HS-27A (cell line): ENCODE results near the gene TEN1.
"Not testable (repeated sequence)": the region's sequence is repeated elsewhere in the genome, so short reads cannot be mapped to it uniquely, and the experiment has no call there.

ENCODE experiments used
- DNase-seq: peaks from one replicate; pipeline ENCODE4 v3.0.0-alpha.2; 2012; ENCODE audit warnings: low read depth, missing footprints

TEN1 gene, protein sequence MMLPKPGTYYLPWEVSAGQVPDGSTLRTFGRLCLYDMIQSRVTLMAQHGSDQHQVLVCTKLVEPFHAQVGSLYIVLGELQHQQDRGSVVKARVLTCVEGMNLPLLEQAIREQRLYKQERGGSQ

GRCh38 chr17:75978938-75979704 lies at the start of gene TEN1, which contains the start of gene ACOX1:
Gene TEN1, plus strand, starts transcription at chr17:75979240. Its CDS starts 6,953 bp downstream, at chr17:75986193.
Gene ACOX1, minus strand, starts transcription at chr17:75979166. Its CDS starts 93 bp downstream, at chr17:75979073.
- DNase-seq: peak; percentile 78

DNA sequence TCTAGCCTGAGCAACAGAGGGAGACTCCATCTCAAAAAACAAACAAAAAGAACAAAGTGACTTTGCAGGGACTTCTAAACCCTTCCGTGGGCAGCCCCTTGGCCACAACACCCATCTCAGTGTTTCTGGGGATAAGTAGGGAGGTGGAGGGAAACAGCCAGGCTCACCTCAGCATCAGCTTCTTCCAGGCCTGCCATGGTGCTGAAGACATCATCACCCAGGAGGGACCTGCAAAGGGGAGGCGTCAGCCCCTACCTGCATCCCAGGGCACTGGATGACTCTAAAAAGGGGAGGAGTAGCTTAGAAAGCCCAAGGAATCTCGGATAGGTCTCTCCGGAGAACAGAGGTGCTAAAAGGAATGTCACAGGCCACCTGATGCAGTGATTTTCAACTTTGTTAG lies 48.0 kb upstream of the TEN1 start:
- no peak for DNase-seq

DNA sequence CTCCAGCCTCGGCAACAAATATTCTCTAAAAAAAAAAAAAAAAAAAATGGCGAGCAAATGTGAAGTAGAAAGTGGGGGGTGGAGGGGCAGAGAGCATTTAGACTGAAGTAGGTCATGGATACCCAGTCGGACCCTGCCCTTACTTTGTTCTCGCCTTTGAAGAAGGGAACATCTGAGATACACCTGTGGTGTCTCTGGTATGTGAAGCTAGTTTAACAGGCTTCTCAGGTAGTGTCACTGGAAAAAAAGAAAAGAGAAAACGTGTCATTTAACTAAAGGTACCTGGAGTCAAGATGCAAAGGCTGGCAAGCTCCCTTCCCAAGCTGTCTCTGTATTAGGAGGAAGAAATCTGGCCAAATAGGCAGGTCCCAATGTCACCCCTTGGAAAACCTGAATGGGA lies 46.2 kb upstream of the TEN1 start:
- no peak for DNase-seq

GRCh38 chr17:75933808-75934207 lies 45.2 kb upstream of the TEN1 start:
- DNase-seq: no peak

DNA sequence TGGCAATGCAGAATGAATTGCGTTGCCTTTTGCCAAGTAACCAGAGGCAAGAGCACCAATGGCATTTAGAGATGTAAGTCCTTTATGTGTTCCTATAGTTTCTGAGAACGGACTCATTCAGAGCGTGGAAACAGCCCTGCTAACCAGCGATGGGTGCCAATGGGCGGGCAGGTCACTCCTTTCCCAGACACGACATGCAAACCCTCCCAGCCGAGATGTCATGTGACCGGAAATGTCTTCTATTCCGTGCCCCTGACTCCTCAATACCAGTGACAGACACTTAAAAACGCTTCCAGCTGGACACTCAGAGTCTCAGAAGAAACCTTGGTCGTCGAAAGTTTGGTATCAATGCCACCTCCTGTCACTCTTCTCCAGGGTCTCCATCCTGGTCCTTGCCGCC lies 41.4 kb upstream of the TEN1 start:
- no peak for DNase-seq

- peak; percentile 69 for DNase-seq
Measured at GRCh38 chr17:75940727-75941441, 38.2 kb upstream of the TEN1 start, which contains the start of gene FBF1. Gene FBF1, minus strand, starts transcription at chr17:75941042. Its CDS starts 2,893 bp downstream, at chr17:75938149.

DNA sequence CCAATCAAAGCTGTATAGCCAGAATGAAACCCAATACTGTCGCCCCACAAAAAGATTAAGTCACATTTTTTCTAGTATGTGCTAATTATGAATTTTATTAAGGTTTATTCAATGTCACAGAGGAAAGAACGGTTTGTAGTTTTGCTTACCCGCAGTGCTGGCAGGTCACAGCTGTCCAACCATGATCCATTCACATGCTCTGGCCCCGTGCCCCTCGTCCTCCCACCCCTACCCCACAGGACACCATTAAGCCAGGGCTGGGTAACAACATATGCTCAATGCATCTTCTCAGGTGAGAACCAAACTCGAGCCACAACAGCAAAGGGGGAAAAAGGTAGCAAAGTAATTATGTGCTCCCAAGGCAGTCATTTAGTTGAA lies 37.6 kb upstream of the TEN1 start:
- DNase-seq: no peak

GRCh38 chr17:75942473-75942872 lies 36.6 kb upstream of the TEN1 start:
- DNase-seq: no peak

DNA sequence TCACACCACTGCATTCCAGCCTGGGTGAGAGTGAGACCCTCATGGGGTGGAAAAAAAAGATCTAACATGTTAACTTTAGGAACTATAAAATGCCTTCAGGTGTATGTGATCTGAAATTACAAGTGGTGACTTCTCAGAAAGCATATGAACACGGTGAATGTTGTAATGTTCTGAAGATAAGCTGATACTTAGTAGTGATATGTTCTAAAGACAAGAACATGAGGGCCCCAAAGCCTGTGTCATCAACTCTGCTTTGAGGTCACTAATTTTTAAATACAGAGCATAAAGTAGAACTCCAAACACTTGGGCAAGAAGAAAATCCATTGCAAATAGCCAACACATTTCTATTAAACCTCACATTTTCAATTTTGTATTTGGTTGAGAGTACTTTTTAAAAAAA lies 35.5 kb upstream of the TEN1 start:
- no peak for DNase-seq

DNA sequence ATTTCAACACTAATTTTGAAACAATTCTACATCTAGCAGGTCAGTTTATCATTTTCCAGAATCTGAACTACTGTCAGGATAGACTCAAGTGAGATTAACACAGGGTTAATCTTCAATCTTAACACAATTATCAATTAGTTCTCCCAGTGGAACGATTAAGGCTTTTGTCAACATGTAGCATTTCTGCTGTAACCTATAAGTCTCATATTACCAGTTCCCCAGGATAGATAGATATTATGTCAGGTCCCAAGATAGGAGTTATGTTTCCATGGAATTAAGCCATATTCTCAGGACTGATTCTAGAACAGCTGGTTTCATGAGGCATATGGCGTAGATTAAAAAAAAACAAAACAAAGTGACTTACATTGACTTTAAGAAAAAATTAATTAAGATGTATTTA lies 33.8 kb upstream of the TEN1 start:
- DNase-seq: no peak

DNA sequence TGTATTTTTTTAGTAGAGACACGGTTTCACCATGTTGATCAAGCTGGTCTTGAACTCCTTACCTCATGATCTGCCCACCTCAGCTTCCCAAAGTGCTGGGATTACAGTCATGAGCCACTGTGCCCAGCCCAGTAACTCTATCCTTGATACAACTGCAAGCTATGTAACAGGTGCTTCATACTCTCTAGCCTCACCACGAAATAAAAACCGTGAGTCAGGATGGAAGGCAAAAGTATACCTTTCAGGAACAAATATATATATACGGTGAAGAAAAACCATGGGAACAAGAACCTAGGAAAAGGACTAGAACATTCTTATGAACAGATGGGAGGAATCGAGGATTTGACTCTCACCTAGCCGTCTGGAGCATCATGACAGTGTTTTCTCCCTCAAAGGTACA lies 28.6 kb upstream of the TEN1 start:
- DNase-seq: no peak

DNA sequence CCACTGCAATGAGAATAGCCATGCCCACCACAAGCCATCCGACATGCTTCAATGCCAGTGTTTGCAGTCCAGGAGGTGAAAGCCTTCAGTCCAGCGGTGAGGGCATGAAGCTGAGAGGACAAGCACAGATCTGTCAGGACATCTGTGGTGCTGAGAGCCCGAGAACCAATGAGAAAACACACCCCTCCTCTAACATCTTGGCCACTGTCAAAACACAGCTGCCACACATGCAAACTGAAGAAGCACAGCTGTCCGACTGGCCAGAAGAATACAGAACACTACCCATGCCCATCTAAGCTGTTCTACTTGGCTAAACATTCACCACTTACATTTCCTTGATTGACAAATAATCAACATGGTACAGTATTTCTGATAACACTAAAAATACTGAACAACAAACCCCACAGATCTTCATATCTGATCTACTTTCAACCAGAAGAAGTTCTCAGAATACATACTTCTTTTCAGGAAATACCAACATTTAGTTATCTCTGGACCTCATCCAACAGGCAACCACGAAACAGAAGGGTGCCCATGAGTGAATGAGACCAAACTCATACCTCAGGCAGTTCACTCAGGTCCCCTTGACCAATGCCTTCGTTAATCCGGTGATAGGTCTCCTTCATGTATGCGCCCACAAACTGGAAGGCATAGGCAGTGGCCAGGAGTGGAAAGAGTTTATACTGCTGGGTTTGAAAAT lies 28.0 kb upstream of the TEN1 start:
- DNase-seq: no peak

DNA sequence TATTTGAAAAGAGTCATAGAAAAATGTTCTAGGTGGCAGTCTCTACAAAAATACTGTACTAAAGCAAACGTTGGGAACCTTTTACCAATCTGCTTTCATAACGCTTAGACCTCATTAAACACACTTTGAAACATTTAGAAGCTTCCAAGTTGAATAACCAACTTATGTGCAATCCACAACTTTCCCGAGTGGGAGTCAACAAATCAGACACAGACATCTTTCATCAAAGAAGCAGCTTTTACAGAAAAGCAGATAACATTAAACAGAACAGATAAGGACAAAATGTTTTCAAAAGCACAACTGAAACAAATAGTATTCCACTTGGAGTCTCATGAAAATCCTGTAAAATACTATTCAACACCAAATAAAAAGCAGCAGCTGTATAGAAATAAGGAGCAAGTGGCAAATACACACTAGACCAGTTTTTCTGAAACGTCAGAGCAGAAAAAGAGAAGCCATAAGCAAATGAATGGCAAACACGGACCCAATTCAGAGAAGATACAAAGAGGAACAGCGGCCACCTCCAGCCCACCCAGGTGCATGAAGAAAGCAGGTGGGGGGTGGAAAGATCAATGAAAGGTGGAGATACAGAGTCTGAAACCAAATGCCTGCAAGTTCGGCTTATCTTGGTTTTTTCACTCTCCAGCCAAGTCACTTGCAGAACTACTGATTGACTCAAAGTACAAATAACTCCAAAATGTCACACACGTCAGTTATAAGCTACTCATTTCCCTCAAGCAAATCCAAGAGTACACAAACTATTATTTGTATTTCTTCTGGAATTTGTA lies 19.8 kb upstream of the TEN1 start:
- DNase-seq: no peak

DNA sequence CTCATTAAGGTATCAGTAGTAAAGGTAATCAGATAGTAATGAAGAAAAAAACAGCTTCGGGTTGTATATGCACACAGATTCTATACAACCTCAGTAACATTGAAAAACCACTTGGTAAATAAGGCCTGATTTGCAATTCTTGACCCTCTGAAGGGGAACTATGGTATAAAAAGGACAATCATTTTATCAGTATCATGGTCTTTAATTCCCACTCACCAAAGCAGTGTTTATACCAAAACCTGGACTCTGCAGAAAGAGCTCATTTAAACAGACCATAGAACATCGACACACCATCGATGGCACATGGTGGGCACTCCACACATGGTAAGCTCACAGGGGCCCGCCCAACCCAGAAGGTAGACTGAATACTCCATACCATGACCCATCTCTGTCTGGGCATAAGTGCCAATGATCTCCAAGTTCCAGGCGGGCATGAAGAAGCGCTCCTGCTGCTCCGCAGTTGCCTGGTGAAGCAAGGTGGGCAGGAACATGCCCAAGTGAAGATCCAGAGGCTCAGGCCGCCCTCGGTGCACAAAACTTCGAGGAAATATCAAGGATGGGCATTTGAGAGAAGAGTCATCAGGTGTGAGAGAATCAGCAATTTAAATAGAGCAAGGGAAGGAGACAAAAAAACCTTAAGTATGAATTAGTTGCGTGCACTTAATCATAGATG lies 19.1 kb upstream of the TEN1 start:
- DNase-seq: no peak

DNA sequence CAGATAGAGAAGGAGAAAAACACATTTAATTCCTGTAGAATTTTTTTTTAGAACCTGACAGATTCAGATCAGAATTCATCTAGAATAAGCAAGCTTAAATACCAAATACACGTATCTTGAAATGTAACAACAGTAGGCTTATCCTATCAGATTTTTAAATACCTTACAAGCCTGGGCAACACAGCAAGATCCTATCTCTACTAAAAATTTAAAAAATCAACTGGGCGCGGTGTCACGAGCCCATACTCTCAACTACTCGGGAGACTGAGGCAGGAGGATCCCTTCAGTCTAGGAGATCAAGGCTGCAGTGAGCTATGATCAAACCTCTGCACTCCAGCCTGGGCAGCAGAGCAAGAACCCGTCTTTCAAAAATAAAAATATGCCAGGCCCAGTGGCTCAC lies 13.6 kb upstream of the TEN1 start:
- DNase-seq: no peak

GRCh38 chr17:75969044-75969443 lies 10.0 kb upstream of the TEN1 start:
- not testable (repeated sequence) for DNase-seq

GRCh38 chr17:75970011-75970523 lies 9.0 kb upstream of the TEN1 start:
- no peak for DNase-seq

DNA sequence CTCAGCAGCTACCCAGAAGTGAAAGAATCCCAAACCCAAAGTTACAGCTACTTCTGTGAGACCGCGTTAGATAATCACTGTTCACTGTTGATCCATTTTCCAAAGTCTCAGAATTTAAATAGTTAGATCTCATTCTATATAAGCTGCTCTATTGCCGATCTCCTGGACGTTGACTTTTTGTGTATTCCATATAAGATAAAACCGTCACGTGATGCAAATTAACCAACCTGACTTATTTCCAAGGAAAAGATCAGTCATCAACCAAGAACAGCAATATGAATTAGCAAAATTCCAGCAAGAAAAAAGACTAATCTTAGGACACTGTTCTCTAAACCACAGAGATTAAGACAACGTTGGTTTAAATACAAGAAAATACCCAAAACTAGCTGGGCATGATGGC lies 8.4 kb upstream of the TEN1 start:
- no peak for DNase-seq

DNA sequence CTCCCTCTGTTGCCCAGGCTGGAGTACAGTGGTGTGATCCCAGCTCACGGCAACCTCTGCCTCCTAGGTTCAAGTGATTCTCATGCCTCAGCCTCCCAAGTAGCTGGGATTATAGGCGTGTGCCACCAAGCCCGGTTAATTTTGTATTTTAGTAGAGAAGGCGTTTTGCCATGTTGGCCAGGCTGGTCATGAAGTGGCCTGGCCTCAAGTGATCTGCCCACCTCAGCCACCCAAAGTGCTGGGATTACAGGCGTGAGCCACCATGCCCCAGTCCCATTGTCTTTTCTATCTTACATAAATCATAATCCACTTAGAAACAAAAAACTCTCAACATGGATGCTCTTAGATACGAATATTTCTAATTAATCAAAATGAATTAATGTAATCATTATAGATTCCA lies 3.9 kb upstream of the TEN1 start:
- DNase-seq: not testable (repeated sequence)

GRCh38 chr17:75975757-75976174 lies 3.3 kb upstream of the TEN1 start:
- DNase-seq: no peak
